H1 (cell line): ENCODE measurements around the gene PTPN3. TPM values are rescaled to one million over a fixed set of nuclear protein-coding genes. Genes with fewer than 3 reads are reported as not detected.

Source experiments
- CHD1 ChIP-seq: IDR thresholded peaks from 2 replicates; pipeline ENCODE4 v1.6.1; 2012; ENCODE audit warnings: low read depth, low read length, improper control_type of control experiment
- CTCF ChIP-seq, 3 experiments: IDR thresholded peaks; 1 replicate in 2 of 3; 2 replicates in 1 of 3; pipeline versions ENCODE4 v1.5.1 to v1.6.1; 2011; ENCODE audit warnings: low read length in 3 of 3, mild to moderate bottlenecking in 3 of 3, inconsistent platforms in 2 of 3, low read depth in 1 of 3, moderate library complexity in 1 of 3; ENCODE audit not compliant: insufficient read depth in 1 of 3; ENCODE audit errors: control extremely low read depth in 1 of 3
- GABPA ChIP-seq: IDR thresholded peaks from 2 replicates; pipeline ENCODE4 v1.6.1; 2011; ENCODE audit warnings: mild to moderate bottlenecking, low read length, moderate library complexity, borderline replicate concordance; ENCODE audit not compliant: insufficient read depth
- JUN ChIP-seq: IDR thresholded peaks from 2 replicates; pipeline ENCODE4 v1.6.1; 2011; ENCODE audit warnings: low read depth, mild to moderate bottlenecking, improper control_type of control experiment, low read length
- POU5F1 ChIP-seq: IDR thresholded peaks from 2 replicates; pipeline ENCODE4 v1.6.1; 2011; ENCODE audit warnings: low read depth, mild to moderate bottlenecking, low read length, moderate library complexity
- polyA plus RNA-seq, 7 experiments: library from polyadenylated mRNA; depleted of rRNA in 3 of 7; stranded (reverse) in 5 of 7; unstranded in 2 of 7; fragments of >200 nt in 5 of 7; fragments of 200-250 nt in 2 of 7; gene quantifications; 1 replicate in 5 of 7; 2 replicates in 1 of 7; 4 replicates in 1 of 7; pipeline versions ENCODE4 v1.2.1 to v1.2.3, GENCODE V29; 2011 to 2013; ENCODE audit warnings: missing spikeins in 2 of 7, mixed read lengths in 2 of 7
- total RNA-seq: library from RNA; stranded (reverse); fragmentation: NEBNext Ultra II Directional; extraction: Animal tissue kit (Norgen Biotek cat#: 25700); gene quantifications from 2 replicates; pipeline ENCODE4 v1.2.1, GENCODE V29; 2021
- TF ChIP-seq, protein P1 (sequence below): fragments of 300-600 bp; sonication (generic); IDR thresholded peaks from 2 replicates; pipeline ENCODE4 v1.7.1; 2012; ENCODE audit warnings: low read length, moderate library complexity, mild to moderate bottlenecking, inconsistent platforms; ENCODE audit not compliant: insufficient replicate concordance
- TF ChIP-seq, protein P2 (sequence below): IDR thresholded peaks from 2 replicates; pipeline ENCODE4 v1.6.1; 2012; ENCODE audit warnings: inconsistent platforms

The PTPN3 gene
- total and polyA plus RNA-seq, 2 of the 8 experiments (the other 6 are each of a cell fraction or from before 2014, with no cell fraction given) = 2.9 to 3.7 TPM

- TF ChIP-seq, protein P1, sequence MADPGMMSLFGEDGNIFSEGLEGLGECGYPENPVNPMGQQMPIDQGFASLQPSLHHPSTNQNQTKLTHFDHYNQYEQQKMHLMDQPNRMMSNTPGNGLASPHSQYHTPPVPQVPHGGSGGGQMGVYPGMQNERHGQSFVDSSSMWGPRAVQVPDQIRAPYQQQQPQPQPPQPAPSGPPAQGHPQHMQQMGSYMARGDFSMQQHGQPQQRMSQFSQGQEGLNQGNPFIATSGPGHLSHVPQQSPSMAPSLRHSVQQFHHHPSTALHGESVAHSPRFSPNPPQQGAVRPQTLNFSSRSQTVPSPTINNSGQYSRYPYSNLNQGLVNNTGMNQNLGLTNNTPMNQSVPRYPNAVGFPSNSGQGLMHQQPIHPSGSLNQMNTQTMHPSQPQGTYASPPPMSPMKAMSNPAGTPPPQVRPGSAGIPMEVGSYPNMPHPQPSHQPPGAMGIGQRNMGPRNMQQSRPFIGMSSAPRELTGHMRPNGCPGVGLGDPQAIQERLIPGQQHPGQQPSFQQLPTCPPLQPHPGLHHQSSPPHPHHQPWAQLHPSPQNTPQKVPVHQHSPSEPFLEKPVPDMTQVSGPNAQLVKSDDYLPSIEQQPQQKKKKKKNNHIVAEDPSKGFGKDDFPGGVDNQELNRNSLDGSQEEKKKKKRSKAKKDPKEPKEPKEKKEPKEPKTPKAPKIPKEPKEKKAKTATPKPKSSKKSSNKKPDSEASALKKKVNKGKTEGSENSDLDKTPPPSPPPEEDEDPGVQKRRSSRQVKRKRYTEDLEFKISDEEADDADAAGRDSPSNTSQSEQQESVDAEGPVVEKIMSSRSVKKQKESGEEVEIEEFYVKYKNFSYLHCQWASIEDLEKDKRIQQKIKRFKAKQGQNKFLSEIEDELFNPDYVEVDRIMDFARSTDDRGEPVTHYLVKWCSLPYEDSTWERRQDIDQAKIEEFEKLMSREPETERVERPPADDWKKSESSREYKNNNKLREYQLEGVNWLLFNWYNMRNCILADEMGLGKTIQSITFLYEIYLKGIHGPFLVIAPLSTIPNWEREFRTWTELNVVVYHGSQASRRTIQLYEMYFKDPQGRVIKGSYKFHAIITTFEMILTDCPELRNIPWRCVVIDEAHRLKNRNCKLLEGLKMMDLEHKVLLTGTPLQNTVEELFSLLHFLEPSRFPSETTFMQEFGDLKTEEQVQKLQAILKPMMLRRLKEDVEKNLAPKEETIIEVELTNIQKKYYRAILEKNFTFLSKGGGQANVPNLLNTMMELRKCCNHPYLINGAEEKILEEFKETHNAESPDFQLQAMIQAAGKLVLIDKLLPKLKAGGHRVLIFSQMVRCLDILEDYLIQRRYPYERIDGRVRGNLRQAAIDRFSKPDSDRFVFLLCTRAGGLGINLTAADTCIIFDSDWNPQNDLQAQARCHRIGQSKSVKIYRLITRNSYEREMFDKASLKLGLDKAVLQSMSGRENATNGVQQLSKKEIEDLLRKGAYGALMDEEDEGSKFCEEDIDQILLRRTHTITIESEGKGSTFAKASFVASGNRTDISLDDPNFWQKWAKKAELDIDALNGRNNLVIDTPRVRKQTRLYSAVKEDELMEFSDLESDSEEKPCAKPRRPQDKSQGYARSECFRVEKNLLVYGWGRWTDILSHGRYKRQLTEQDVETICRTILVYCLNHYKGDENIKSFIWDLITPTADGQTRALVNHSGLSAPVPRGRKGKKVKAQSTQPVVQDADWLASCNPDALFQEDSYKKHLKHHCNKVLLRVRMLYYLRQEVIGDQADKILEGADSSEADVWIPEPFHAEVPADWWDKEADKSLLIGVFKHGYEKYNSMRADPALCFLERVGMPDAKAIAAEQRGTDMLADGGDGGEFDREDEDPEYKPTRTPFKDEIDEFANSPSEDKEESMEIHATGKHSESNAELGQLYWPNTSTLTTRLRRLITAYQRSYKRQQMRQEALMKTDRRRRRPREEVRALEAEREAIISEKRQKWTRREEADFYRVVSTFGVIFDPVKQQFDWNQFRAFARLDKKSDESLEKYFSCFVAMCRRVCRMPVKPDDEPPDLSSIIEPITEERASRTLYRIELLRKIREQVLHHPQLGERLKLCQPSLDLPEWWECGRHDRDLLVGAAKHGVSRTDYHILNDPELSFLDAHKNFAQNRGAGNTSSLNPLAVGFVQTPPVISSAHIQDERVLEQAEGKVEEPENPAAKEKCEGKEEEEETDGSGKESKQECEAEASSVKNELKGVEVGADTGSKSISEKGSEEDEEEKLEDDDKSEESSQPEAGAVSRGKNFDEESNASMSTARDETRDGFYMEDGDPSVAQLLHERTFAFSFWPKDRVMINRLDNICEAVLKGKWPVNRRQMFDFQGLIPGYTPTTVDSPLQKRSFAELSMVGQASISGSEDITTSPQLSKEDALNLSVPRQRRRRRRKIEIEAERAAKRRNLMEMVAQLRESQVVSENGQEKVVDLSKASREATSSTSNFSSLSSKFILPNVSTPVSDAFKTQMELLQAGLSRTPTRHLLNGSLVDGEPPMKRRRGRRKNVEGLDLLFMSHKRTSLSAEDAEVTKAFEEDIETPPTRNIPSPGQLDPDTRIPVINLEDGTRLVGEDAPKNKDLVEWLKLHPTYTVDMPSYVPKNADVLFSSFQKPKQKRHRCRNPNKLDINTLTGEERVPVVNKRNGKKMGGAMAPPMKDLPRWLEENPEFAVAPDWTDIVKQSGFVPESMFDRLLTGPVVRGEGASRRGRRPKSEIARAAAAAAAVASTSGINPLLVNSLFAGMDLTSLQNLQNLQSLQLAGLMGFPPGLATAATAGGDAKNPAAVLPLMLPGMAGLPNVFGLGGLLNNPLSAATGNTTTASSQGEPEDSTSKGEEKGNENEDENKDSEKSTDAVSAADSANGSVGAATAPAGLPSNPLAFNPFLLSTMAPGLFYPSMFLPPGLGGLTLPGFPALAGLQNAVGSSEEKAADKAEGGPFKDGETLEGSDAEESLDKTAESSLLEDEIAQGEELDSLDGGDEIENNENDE = no peak
- TF ChIP-seq CTCF (IDR thresholded peaks at IDR 0.05; ENCODE audit: control extremely low read depth in 1 of 3, insufficient read depth in 1 of 3, low read depth in 1 of 3, low read length in 3 of 3) (no peak), POU5F1 (no peak), CHD1 (no peak), JUN (no peak), GABPA (no peak)
- TF ChIP-seq, protein P2, sequence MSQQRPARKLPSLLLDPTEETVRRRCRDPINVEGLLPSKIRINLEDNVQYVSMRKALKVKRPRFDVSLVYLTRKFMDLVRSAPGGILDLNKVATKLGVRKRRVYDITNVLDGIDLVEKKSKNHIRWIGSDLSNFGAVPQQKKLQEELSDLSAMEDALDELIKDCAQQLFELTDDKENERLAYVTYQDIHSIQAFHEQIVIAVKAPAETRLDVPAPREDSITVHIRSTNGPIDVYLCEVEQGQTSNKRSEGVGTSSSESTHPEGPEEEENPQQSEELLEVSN = no peak
Measured at GRCh38 chr9:109383947-109384346, 114.2 kb downstream of the PTPN3 start (continued).
